M059J (cell line): ENCODE data around the gene RPS19. TPM values are rescaled to one million over a fixed set of nuclear protein-coding genes. Genes with fewer than 3 reads are reported as not detected.
"Not testable (repeated sequence)": the region's sequence is repeated elsewhere in the genome, so short reads cannot be mapped to it uniquely, and the experiment has no call there.

Experiments used
- DNase-seq: peaks from one replicate; pipeline ENCODE4 v3.0.0-alpha.2; 2012; ENCODE audit warnings: low read depth
- total RNA-seq: library from RNA; depleted of rRNA; stranded (reverse); fragments of >200 nt; shearing (Covaris generic); gene quantifications from 2 replicates; pipeline ENCODE4 v1.2.3, GENCODE V29; 2014

RPS19 gene
- total RNA-seq, 1 experiment from 2014 or later, result 1,304 TPM

DNA sequence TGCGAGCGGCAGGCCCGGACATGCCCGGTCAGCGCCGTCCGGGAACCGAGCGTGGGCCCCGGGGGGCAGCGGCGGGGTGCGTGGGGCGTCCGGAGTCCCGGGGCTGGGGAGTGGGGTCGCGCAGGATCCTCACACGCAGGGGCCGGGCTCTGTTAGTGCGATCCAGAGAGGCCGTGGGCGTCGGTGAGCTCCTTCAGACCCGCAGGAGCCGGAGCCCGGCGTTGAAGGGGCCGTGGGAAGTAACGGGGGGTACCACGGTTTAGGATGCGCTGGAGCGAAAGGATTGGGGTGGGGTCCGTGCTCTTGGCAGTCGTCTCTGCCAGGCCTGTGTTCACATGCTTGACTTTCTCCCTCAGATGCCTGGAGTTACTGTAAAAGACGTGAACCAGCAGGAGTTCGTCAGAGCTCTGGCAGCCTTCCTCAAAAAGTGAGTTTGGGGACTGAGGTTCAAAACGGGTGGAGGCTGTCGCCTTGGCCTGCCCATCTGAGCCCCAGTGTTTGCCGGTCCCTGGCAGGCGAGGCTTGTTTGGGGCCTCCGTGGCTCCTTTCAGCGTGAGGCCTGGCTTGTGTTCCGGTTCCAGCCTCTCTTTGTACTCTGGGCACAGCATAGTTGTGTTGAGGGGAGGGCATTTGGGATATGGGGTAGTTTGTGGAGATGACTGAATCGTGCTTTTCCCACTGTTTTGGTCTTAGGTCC, 512 bp downstream of the RPS19 start:
- no peak for DNase-seq

DNA sequence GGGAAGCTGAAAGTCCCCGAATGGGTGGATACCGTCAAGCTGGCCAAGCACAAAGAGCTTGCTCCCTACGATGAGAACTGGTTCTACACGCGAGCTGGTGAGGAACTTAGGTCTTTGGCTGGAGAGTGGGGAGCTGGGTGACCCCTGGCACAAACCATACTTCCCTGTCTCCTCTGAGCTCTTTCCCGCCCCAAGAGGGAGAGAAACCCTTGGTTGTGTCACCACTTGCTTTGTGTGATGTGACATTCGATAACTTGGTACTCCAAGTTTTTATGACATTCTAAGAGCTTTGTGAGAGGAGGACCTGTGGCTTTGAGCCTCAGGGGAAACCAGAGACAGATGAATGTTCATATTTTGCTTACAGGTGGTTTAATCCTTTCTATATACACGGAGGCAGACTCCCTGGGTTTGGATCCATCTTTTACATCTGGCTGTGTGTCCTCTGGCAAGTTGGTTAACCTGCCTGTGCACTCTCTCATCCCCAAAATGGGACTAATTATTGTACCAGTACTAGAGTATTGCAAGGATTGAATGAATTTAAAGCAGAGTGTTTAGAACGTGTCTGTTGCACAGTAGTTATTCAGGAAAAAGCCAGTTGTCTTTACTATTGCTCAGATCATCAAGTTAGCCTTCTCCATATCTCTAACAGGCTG, 1.2 kb downstream of the RPS19 start:
- DNase-seq, result no peak

DNA sequence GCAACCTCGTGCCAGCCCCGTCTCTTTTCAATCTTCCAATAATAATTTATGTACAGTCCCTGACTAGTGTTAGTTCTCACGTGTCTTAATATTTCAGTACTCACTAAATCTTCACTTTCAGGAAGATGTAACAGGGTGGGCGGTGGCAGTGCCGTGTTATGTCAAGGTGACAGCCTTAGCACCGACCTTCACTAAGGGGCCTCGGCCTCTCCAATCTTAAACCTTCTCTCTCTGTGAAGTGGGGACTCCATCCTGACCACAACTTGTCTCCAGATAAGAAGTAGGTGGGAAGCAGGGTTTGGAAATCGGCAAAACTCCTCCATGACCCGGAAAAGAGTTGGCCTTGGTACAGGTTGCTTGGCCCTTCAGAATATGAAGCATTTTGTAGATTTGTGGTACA, 1.8 kb downstream of the RPS19 start:
- DNase-seq, result no peak

DNA sequence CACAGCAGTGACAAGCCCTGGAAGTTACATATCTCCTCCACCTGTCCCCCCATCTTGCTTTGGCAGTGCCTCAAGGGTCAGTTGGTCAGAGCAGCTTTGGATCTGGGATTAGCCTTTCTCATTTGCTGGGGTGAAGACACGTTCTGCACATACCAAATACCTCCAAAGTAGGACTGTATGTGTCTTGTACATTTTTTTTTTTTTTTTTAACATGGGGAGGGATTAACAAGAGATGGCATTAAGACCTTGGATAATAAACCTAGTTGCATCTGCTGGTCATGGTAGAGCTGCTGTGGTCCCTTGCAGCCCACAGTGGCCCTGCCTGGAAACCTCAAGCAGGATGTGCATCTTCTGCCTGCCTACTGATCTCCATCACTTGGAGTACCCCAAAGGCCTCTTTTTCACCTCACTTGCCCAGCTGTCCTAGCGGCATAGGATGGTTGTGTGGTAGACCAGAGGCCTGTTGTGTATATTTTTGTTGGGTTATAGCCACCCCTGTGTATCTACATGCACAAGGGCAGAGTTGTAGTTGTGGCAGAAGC, 2.5 kb downstream of the RPS19 start:
- no peak for DNase-seq

DNA sequence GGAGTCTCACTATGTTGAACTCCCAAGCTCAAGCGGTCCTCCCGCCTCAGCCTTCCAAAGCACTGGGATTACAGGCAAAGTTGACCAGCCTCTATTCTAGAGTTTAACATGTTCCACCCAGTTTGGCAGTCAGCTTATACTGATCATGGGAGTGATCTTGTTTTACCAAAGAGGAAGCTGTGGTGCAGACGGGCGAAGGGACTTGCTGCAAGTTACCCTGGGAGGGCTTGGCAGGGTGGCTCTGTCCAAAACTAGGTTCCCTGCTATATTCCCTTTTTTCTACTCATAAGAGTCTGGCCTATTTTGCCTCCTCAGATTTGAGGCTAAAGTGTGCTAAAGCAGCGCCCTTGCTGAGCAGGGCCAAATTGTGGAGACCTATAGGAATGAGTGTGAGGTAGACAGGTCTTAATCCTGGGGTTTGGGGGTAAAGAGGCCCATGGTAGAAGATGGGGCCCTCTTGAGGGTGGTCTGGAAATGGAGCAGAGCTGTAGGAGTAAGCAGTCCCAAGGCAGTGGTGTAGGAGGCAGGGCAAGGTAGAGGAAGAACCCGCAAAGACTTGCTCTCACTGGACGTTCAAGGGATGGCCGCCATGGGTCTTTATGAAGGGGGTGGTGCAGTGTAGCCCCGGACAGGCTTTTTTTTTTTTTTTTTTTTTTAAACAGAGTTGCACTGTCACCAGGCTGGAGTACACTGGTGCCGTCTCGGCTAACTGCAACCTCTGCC, 3.3 kb downstream of the RPS19 start:
- DNase-seq, result no peak

DNA sequence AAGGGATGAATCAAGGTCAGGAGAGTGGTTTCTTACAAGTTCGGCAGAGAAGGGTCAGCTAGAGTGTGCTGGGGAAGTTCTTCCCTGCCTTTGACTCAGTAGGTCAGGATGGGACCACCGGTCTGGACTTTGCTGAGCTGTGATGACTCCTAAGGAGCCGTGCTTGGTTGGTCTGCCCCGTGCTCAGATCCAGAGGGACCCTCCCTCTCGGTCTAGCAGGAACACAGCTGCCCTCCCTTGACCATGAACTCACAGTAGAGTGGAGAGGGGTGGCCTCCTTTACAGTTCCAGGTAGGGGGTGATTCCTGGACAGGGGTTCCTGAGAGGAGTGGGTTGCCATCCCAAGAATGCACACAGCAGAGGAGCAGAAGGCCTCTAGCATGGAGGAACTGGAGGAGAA, 4.3 kb downstream of the RPS19 start:
- DNase-seq, result no peak

DNA sequence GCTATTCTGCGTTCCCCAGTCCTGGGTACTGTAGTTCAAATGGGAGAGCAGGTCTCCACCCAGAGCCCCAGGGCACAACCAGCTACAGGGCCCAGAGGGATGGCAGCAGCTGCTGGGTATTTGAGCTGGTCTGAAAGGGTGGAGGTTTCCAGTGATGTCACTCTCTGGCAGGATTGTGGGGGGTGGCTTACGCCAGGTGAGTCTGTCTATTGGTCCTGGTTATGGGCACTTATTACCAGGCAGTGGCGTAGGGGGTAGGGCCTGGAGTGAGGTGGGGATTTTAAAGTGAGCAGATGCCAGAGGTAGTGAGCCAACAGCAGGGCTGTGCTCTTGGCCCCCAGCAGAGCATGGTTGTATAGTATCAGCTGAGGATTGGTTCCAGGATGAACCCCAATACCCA, 6.2 kb downstream of the RPS19 start:
- DNase-seq, result no peak

DNA sequence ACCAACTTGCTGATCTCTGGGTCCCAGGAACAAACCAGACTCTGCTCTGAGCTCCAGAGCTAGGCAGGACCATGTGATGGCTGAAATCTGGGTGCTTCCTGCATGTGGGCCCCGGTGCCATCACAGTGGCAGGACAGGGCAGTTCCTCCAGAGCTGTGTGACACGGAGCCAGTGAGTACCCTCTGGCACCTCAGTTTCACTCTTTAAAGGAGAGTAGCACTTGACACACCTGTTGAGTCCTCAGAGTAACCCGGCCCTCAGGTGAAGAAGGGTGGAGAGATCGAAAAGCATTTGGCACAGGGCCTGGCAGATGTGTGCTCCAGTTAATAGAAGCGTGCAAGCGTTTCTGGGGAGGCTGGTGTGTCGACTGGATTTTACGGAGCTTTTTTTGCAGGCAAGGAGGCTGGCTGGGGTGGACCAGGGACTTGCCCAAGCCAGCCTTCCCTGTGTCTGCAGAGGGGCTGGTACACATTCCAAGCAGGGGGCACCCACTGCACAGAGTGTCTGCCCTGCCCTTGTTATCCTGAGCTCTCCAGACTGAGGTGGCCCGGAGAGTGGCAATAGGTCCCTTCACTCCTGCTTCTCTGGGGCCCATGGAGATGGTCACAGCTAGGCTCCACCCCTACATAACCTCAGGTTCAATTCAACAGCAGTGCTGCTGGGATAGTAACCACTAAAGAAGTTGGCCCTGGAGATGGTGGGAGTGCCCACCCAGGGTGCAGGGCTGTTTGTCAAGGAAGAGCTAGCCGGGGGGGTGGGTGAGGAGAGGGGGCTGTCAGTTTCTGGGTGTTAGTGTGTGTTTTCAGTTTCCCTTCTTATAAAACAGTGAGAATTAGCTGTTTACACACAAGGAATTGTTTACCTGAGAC, 8.3 kb downstream of the RPS19 start:
- no peak for DNase-seq

DNA sequence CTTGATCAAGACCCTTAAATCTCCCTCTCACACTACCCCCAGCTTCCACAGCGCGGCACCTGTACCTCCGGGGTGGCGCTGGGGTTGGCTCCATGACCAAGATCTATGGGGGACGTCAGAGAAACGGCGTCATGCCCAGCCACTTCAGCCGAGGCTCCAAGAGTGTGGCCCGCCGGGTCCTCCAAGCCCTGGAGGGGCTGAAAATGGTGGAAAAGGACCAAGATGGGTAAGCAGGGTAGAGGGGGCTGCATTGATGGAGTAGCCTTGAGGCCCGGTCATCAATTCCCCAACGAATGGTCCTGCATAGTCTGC, 8.9 kb downstream of the RPS19 start:
- DNase-seq, result no peak

DNA sequence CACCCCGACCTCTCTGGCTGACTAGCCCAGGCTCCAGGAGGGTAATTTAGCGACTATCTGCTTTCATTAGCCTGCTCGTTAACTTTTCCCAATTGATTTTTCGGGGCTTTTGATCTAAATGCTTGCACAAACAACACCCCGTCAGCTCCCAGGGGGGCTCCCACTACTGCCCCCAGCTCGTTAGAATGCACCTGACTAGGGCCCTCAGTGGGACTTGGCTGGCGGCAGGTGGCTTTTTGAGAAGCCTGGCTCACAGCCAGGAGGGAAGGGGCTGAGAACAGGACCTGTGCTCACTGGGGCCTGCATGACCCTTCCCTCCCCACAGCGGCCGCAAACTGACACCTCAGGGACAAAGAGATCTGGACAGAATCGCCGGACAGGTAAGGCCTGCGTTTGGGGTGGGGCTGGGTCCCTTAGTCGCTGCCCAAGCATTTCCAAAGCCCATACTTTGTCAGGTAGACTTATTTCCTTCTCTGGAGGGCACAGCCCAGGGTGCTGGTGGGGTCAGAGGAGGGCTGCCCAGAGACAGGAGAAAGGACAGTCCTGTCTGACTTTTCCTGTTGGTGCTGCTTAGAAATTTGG, 9.4 kb downstream of the RPS19 start:
- no peak for DNase-seq

DNA sequence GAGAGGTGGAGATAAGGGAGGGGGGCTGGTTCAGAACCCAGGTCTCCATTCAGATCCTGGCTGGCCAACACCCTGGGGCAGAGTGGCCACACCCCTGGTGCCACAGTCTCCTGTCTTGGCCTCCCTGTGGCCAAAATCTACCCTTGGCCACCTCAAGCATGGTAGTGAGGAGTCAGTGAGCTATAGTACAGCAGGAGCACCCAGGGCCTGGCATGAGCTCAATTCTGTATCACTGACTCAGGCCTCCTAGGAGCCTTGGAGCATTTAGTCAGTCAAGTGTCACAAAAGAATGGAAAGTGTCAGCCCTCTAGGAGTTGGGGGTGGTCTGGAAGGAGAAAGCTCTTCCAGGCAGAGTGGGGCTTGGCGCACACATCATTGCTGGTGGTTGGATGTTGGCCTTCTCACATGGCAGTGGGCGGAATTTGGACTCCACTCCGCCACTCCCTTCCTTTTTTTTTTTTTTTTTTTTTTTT, 10.4 kb downstream of the RPS19 start:
- peak; percentile 70 for DNase-seq

DNA sequence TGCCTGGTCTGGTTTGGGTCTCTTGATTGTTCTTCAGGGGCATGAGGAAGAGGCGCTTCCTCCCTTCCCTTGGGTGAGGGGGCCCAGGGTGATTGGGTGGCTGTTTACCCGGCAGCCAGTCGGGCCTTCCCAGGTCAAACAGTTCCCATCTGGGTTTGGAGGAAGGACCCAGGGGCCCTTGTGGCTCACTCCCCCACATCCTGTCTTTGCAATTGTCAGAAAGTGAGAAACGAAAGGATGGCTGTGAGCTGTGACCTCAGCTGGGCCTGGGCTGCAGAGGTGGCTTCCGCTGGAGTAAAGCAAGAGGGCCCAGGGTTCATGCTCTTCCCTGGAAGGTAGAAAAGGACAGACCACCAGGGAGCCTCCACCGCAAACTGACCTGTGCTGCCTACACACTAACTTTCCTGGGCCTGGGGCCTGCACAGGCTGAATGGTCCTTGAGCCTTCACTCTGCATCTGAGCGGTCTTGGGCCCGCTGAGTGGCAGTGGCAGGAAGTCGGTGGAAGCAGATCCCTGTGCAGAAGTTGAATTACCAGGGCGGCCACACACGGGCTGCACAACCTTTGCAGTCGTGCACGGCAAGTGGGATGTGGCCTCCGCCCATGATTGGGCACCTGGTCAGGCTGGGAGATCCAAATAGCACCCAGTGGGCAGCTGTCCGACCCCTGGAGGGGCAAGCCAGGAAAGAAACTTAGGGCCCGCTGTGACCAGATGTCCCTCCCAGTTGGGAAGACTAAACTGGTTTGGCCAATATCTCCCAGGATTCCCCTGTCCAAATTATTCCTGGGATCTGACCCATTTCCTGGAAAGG, 11.7 kb downstream of the RPS19 start:
- no peak for DNase-seq

DNA sequence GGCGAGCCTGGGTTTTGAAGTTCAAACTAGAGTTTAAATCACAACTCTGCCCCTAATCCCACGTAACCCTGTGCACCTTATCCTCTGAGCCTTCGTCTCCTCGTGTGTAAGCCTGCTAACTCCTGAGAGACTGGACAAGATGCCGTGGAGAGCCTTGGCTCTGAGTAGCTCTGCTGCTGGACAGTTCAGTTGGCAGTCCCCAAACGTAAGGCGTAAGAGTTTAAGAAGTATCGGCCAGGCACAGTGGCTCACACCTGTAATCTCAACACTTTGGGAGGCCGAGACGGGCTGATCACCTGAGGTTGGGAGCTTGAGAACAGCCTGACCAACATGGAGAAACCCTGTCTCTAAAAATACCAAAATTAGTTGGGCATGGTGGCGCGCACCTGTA, 12.3 kb downstream of the RPS19 start:
- DNase-seq, result no peak

DNA sequence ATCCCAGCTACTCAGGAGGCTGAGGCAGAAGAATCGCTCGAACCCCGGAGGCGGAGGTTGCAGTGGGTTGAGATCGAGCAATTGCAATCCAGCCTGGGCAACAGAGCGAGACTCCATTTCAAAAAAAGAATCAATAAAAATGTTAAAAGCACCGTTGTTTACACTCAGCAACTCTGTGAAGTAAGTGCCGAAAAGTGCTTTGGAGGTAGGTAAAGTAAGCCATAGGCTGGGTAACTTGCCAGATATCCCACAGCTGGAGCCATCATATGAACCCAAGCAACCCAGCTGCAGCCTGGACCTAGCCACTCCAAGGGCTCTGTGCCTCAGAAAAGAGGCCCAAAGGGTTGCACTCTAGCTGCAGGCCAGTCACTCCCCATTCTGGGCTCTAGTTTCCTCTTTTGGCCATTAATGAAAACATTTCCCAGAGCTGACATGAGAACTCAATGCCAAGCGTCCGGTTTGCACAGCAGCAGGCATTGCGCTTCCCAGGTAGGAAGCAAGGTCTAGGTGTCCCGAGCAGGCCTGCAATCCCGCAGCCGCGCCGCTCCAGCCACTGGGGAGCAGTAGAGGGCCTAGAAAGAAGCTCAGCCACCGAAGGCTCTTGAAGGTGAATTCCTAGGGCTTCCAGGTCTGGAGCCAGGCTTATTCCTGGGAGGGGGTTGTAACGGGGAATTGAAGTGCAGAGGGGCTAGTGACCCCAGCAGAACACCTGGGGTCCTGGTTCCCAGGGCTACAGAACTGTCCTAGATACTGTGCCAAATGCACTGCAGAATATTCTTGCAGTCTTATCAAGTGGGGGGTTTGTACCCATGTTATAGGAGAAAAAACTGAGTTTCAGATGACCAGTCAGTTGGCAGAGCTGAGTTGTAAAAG, 13.0 kb downstream of the RPS19 start:
- peak; percentile 74 for DNase-seq

DNA sequence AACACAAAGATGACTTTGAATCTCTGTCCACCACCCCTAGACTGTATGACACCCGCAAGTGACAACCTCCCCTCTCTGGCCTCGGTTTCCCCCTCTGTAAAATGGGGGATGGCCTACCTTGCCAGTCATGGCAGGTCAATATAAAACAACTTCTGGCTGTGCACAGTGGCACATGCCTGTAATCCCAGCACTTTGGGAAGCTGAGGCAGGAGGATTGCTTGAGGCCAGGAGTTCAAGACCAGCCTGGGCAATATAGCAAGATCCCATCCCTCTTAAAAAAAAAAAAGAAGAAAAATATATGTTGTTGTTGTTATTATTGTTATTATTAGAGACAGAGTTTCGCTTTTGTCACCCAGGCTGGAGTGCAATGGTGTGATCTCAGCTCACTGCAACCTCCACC, 15.9 kb downstream of the RPS19 start:
- DNase-seq, result not testable (repeated sequence)

DNA sequence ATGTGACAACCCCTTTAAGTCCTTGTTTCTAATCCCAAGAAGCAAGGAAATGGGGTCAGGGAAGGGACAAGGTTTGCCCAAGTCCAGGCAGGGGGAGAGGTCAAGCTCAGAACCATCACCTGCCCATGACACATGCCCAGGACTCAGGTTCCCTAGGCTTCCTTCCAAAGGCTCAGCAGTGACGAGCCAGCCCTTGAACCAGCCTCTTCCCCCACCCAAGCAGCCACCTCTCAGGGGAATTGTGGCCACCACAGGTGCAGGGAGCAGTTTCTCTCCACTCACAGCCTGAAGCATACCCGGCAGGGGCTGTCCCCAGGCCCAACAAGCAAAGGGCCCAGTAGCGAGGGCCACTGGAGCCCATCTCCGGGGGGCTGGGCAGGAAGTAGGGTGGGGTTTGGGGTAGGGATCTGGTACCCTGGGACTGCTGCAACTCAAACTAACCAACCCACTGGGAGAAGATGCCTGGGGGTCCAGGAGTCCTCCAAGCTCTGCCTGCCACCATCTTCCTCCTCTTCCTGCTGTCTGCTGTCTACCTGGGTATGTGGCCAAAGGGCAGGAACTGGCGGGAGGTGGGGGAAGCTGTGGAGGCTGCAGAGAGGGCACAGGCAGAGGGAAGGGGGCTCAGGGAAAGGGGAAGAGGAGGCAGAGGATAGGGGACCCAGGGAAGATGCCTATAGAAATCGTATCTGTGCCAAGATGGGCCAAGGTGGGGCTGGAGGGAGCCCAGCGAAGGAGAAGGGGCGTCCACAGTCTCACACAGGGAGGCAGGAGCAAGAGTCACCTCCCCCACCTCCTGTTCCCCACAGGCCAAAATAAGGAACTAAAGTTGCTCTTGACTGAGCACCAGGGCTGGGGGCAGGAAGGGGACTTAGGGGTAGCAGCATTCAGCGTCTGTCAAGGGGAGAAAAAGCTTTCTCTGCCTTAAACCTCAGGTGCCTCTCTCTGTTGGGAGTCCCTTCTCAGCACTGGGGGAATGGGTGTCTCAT, 17.1 kb downstream of the RPS19 start, which contains the start of gene CD79A:
CD79A (plus strand) TSS at position 433 of the 986 bp plus-strand sequence; CDS start at position 459, 26 bp downstream.
- DNase-seq, result no peak

DNA sequence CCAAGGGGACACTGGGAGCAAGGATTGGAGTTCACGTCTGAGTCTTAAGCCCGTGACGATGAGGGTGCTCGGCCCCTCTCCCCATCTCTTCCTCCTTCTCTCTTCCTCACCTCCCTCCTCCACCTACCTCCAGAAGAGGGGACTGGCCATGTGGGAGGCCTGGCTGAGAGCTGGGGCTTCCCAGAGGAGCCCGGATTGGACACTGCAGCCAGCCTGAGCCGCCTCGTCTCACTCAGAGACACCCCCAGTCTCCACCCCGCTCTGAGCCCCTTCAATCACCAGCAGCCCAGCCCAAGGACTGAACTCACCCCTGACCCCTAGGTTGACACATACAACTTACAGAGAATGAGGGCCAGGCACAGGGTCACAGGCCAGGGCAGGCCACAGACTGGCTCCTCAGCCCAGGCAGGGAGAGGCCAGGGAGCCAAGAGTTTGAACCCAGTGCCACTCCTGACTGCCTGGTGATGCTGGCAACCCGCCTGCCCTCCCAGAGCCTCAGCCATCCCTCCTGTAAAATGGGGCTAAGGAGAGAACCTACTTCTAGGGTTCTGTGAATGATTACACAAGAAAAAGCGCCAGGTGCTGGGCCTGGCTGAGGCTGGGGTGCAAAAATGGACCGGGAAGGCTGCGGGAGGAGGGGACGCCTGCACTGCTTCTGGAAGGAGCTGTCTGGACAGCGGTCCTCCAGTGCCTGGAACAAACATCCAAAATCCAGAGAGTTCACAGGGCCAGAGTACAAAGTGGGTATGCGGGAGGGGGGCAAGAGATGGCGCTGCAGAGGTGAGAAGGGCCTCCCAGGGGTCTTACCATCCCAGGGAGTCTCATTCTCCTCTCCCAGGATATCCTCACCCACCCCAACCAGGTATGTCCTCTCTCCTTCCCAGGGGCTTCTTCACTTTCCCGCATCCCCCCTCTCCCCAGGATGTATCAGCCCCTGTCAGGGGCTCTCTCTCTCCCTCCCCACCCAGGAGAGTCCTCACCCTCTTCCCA, 18.2 kb downstream of the RPS19 start:
- no peak for DNase-seq
